ENCODE measurements around the gene LSM14A.

DNA sequence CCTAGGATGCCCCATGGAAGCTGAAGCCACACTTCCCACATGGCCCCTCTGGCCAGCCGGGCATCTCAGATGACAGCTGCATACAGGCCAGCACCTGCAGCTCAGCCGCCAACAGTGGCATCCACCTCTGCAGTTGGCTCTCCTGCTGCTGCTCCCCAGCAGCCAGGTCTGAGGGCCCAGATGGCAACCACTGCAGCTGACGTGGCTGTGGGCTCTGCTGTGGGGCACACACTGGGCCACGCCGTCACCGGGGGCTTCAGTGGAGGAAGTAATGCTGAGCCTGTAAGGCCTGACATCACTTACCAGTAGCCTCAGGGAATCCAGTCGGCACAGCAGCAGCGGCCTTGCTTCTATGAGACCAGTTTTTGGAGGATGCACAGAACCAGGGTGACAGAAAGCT, 45.3 kb upstream of the LSM14A start:
- TF ChIP-seq, protein P1, sequence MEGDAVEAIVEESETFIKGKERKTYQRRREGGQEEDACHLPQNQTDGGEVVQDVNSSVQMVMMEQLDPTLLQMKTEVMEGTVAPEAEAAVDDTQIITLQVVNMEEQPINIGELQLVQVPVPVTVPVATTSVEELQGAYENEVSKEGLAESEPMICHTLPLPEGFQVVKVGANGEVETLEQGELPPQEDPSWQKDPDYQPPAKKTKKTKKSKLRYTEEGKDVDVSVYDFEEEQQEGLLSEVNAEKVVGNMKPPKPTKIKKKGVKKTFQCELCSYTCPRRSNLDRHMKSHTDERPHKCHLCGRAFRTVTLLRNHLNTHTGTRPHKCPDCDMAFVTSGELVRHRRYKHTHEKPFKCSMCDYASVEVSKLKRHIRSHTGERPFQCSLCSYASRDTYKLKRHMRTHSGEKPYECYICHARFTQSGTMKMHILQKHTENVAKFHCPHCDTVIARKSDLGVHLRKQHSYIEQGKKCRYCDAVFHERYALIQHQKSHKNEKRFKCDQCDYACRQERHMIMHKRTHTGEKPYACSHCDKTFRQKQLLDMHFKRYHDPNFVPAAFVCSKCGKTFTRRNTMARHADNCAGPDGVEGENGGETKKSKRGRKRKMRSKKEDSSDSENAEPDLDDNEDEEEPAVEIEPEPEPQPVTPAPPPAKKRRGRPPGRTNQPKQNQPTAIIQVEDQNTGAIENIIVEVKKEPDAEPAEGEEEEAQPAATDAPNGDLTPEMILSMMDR (IDR thresholded peaks at IDR 0.05) = no peak
- TF ChIP-seq POLR2AphosphoS5 (IDR thresholded peaks at IDR 0.05) (no peak), POLR2A (IDR thresholded peaks at IDR 0.05; ENCODE audit: low read depth) (no peak), EP300 (IDR thresholded peaks at IDR 0.05) (no peak)
